ENCODE results near the gene SFSWAP. TPM values are rescaled to one million over a fixed set of nuclear protein-coding genes. Genes with fewer than 3 reads are reported as not detected.

The SFSWAP gene
- polyA plus RNA-seq, 5 donors, result 45.5 to 60.3 (median 53.6) TPM

DNA sequence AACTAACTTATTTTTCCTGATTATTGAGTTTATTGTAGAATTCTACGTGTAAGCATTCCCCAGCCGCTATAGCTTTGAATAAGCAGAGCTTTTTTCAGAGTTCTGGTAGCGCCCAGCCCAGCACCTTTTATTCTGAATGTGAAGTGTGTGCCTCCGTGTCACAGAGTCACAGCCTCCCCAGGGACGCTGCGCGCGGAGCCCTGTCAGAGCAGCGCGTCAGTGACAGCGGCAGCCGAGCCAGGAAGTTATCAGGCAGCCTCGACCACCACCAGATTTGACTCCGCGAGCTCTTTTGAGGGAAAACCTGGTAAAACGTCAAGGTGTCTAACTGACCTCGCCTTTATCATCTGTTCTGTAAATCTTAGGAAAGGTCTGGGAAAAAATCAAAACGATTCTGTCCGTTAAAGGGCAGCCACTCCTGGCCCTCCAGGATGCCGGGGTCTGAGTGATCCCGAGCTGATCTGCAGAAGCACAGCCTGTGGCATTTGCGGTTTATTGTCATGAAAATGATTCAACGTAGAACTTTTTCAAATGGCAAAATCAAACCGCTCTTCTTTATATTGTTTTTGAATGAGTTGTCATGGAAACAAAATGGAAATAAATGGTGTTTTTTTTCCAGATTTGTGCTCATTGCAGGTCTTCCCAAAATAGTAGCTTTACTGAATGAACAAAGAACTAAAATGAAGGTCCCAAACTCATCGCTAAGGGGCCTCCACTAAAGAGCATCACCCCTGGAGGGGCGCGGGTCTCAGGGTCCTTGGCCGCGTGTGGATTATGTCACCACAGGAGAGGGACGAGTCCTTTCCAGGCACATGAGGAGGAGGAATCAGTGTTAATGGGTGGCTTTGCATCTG, 74.2 kb downstream of the SFSWAP start:
- no peak for DNase-seq

DNA sequence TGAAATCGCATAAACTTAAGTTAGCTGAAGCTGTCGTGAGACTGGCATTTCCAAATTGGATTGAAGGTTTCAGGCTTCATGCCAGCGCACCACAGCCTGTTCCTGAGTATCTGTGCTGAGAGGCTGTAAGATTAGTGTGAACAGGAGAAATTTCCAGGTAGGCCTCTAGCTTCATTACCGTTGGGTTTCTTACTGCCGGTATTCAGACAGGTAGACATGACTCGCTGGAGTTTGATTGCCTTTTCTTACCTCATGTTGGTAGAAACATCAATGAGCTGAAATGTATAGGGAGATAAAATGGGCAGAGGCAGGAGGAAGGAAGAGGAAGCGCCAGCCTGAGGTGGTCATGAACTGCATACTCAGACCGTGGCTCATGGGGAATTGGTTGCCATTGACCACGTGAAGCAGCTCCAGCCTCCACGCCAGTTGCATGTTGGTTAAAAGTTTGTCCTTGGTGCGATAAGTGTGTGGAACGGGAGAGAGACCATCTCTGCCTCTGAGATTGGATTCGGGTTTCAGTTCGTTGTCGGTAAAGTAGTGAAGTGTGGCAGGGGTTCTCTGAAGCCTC, 75.0 kb downstream of the SFSWAP start:
- DNase-seq, result no peak

DNA sequence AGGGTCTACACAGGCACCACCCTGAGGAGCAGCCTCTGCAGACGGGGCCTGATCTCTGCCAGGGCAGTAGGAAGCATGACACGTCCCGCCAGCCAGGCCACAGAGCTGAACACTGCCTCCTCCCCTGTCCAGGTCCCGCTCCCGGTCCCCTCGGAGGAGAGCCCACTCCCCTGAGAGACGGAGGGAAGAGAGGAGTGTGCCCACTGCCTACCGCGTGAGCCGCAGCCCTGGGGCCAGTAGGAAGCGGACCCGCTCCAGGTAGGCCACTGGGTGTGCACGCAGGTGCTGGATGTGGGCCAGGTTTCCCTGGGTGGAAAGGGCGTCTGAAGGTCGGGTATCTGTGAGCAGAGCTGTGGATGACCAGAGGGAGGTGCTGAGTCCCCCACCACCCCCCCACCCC, 75.4 kb downstream of the SFSWAP start:
- no peak for DNase-seq

DNA sequence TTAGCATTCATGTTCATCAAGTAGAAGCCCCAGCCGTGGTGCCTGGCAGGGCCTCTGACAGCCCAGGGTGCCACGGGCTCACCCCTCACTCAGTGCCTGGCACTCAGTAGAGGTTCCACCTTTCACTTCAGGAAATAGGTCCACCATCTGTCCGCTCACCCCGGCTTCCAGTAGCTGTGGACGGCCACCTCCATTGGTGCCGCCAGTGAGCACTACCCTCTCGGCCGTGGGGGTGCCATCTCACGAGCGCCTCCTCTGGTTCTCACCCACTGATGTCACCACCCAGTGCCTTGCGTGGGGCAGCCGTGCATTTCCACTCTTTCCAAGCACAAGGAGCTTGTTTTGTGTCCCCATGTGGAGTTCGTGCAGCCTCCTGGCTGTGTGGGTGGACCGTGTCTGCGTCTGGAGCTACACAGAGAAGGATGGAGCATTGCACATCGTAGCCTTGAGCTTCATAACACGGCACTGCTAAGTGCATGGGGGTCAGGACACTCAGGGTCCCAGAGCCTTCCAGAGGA, 76.3 kb downstream of the SFSWAP start:
- DNase-seq, result no peak

DNA sequence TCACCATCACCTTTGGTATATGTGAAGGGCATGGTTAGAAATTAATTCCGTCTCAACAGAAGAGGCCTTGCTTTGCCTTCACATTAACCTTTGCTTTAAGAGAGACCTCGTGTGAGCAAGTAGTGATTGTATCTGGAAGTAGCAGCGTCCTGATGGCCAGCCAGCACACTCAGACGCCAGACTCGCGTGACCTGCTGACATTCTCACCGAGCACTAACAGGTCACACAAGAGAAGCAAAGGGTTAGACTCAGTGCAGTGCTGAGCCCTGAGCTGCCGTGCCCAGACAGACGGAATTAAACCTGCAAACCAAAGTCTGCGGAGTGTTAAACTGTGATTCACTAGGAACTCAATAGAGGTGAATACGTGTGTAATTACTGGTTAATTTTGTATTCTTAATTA, 77.2 kb downstream of the SFSWAP start:
- no peak for DNase-seq

DNA sequence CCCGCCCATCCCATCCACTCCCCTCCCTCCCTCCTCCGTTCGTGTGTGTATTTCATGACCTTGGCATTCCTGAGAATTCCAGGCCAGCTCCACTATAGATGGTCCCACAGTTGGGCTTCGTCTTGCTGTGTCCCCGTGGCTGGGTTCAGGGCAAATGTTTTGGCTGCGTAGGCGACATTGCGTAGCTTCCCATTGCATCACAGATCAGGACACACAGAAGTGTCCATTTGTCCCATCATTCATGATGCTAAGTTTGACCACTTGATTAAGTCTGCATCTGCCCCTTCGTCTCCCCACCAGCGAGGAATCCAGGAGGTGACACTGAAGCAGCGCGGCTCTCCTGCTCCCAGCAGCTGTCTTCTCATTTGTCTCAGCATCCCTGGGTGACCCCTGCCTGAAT, 78.7 kb downstream of the SFSWAP start:
- no peak for DNase-seq

DNA sequence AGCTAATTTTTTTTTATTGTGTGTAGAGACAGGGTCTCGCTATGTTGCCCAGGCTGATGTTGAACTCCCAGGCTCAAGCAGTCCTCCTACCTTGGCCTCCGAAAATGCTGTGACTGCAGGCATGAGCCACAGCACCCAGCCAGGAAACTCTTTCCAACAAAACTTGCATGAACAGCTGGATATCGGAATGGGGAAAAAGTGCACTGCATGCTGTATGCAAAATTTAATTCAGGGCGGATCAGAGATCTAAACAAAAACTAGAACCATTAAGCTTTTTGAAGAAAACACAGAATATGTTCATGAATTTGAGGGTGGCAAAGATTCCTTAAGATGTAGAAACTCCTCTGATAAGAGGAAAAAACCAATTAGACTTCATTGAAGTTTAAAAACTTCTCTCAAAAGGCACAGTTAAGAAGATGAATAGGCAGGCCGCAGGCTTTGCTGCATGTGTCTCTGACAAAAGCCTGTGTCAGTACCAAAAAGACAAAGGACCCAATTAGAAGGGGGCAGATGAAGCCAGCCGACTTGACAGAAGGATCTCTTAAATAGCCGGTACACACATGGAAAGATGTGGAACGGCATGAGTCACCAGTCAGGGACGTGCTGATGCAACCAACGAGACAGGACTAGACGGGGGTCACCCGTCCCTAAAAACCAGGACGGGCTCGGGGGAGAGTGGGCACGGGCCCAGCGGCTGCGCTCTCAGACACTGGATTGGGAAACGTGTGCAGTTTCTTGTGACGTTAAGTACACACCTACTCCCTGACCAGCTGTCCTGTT, 82.5 kb downstream of the SFSWAP start:
- no peak for DNase-seq

DNA sequence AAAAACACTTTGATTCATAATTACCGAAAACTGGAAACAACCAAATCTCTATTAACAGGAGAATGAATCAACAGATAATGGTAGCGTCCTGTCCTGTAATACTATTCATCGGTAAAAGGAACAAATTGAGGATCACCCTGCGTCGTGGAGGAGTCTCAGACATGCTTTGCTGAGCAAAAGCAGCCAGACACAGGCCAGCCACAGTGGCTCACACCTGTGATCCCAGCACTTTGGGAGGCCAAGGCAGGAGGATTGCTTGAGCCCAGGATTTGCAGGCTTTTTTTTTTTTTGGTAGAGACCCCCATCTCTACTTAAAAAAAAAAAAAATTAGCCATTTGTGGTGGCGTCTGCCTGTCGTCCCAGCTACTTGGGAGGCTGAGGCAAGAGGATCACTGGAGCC, 83.2 kb downstream of the SFSWAP start:
- DNase-seq, result no peak

DNA sequence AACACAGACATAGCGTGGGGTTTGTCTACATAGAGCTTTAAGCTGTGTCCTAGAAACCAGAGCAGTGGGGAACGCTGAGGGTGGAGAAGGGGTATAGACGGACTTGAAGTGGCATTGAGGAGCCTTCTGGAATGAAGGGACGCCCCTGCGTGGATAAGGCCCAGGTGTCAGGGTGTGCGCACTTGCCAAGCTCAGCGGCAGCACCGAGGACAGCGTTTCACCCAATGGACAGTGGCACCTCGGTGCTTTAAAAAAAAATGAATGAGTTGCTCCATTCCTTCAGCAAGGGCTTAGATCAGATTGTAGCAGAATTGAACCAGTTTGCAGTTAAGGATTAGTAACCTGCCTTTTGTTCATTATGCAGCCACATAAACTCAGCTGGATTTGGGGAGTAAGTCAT, 83.7 kb downstream of the SFSWAP start:
- no peak for DNase-seq

DNA sequence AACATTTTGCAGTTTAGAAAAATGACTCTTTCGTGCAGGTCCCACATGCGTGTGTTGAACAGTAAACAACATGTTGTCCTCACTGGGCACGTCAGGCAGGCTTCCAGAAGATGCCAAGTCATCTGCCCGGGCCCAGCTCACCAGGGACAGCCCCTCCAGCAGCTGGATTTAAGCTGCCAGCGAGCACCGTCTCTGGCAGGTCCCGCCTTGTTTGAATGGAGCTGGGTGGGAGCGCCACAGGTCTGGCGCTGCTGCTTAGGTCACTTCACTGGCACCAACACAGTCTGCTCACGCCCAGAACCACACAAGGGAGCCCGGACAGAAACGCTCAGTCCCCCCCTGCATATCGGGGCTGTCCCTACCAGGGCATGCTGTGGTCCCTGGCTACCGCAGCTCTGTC, 84.2 kb downstream of the SFSWAP start:
- no peak for DNase-seq

DNA sequence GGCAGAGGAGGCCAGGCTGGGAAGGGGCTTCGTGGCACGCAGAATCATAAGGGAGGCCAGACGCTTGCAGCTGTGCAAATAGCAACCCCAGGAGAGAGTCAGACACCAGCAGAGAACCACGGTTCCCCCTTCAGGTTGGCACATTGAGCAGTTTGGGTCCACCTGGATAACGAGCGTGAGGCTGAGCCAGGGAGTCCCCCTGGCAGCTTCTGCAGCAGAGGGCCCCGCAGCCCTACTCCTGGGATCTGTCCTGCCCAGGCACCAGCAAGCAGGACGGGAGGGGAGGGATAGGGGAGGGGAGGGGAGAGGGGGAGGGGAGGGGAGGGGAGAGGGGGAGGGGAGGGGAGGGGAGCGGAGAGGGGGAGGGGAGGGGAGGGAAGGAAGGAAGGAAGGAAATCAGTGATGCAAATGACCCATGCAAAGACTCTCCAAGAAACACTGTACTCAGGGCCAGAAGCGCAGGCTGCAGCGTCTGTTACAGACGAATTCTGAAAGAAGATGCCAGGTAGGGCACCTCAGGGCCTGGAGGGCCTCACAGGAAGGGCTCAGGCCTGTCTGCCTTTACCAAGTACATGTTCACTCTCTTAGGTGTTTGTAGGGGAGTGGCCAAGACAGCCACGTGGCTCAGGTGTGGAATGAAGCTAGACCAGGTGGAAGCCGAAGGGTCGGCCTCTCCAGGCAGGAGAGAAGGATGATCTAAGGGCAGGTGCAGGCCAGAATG, 85.0 kb downstream of the SFSWAP start:
- DNase-seq, result peak; percentile 52 to 60

DNA sequence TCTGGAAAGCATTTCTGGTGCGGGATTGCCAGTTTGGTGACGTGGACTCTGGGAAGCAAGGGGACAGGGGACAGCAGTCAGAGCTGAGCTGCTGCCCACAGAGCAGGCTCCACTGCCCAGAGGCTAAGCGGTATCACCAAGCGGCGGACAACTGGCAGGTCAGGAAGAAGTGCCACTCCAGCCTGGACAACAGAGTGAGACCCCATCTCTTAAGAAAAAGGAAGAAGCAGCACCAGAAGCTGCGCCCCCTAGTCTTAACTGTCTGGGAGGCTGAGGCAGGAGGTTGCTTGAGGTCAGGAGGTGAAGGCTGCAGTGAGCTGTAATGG, 85.5 kb downstream of the SFSWAP start:
- DNase-seq, result no peak

DNA sequence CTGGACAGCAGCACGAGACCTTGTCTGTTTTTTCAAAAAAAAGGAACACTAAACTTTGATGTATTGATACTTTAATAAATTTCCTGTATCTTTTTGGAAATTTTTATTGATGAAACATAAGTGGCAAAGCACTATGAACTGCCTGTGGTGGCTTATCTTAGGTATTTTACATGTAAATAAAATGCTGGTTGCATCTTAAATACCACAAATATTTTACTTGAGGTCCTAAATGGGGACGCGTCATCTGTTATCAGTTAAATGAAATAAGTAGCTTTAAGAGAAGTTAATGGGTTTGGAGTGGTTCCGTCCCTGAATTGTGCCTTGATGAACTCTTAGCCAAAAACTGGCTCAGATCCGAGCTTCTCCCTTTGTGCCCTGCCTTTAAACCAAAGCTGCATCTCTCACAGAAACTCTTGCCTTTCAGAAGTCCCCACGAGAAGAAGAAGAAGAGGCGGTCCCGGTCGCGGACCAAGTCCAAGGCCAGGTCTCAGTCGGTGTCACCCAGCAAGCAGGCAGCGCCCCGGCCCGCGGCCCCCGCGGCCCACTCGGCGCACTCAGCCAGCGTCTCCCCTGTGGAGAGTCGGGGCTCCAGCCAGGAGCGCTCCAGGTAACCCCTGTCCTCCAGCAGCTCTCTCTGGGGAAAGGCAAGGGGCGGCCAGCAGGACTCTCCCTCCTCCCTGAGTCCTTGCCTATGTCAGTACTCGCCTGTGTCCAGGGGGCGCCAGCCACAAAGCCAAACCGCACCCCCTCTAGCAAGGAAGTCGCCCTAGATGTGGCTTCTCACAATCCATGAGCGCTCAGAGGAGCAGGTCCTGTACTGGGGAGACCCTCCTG, 86.1 kb downstream of the SFSWAP start:
- DNase-seq, result no peak

DNA sequence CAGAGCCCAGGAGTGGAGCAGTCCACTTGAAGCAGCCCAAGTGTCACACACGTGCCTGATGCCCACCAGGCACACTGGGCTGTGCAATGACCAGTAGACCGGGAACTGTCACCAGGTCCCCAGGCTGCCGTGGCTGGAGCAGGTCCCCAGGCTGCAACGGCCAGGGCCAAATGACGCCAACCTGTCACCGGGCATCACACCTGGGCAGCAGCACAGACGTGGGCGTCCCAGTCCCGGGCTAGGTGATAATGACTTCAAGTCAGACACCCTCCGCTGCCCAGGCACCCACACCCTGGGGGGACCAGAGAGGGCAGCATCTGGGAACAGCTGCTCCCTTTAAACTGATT, 86.7 kb downstream of the SFSWAP start:
- no peak for DNase-seq

DNA sequence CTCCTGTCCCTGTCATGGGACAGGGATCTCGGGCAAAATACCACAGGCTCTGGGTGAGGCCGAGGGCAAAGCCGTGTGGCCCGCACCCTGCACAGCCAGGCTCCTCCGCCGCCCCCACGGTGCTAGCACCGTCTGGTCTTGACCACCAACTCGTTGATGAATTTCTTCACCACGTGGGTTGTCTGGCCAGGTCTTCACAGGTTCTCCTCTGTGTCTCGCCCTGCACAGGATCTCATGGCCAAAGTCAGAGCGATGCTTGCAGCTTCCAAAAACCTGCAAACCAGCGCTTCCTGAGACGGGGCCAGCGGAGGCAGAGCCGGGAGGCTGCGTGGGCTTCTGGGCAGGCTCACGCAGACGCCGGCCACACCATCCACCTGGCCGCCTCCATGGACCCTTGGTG, 88.3 kb downstream of the SFSWAP start:
- no peak for DNase-seq

DNA sequence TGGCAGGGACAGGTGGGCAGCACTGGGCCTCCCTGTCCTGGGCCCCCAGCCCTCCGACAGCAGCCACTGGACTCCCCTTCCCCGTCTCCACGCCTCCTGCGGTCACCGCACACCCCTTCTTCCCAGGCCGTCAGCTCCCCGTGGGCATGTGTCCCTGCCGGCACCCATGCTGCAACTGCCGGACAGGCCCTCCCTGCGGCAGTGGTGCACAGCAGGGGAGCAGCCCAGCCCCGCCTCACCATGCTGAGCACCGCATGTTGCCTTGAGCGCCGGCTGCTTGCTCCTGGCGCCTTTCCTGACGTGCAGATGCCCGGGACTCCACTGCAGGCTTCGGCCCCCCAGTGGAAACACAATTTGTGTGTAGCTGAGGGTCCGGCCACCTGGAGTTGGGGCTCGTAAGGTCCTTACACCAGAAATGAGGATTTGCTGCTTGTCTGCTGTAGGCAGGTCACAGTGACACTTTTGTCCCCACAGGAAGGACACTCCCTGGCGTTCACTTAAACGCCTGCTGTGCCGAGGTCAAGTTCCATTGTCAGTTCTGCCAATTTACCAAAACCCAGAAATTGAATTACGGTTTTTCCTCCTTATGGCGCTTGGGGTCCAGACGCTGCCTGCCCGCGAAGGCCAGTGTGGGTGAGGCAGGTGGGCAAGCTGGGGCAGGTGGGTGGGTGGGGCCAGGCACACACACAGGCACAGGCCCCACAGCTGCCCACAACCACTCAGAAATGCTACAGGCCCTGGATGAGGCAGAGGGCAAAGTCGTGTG, 89.1 kb downstream of the SFSWAP start:
- no peak for DNase-seq

DNA sequence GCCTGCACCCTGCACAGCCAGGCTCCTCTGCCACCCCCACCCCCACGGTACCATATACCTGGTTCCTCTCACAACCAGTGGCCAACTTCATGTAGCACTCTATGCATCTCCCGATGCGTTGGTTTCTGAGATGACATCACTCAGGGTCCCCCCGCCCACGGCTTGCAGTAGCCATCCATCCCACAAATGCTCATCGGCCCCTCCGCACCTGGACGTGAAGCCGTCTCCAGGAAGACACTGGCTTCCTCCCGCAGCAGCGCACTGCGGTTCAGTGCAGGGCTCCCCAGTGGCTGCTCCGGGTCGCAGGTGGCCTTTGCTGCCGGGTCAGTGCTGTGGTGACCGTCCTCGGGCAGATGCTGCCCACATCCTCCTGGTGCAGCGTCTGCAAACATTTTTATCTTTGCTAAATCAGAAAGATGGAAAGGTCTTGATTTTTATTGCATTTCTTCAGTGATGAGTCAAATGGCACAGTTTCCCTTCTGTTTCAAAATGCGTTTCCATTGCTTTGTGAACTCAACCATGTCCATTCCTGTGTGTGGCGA, 89.8 kb downstream of the SFSWAP start:
- no peak for DNase-seq

DNA sequence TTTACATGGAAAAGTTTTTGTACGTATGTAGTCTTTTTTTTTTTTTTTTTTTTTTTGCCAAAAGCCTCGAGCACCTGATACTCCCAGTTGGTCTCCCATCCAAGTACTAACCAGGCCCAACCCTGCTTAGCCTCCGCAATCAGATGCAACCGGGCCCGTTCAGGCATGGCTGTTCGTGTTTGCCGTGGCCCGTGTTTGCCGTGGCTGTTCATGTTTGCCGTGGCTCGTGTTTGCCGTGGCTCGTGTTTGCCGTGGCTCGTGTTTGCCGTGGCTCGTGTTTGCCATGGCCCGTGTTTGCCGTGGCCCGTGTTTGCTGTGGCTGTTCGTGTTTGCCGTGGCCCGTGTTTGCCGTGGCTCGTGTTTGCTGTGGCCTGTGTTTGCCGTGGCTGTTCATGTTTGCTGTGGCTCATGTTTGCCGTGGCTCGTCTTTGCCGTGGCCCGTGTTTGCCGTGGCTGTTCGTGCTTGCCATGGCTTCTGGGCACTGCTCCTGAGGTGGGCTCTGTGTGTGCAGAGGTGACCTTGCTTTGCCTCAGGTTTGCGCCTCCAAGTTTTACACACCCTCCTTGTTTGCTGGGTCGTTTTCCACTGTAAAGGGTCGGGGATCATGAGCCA, 90.5 kb downstream of the SFSWAP start:
- DNase-seq, result no peak

DNA sequence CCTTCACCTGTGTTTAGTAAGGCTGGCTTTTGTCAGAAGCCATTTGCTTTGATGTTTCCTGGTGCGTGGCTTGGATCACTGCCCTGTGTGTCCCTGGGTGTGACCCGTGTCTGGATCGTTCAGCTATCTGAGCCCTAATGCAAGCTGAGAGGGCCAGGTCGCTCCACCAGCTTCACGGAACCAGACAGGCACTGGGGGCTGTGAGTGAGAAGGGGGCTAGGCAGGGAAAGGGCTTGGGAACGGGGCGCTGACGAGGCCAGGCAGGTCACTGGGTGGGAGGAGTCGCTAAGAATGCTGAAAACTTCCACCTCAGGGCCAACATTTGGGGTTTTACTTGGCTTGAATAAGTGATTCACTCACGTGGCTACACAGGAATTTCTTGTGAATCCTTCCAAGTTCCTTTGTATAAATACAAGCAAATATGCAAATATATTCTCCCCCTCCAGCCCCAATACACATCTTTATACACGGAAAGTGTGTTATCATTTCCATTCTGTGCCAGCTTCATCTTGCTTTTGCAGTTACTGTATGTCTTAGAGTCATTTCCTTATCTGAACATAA, 93.2 kb downstream of the SFSWAP start:
- DNase-seq, result no peak

All from right lung (tissue), 5 donors.